ENCODE data around the gene TTC27. TPM values are rescaled to one million over a fixed set of nuclear protein-coding genes. Genes with fewer than 3 reads are reported as not detected.
"Not testable (repeated sequence)": the region's sequence is repeated elsewhere in the genome, so short reads cannot be mapped to it uniquely, and the experiment has no call there.

TTC27 gene
- total and polyA plus RNA-seq, 8 donors = 9.9 to 26.9 (median 22.5) TPM

- no peak overlapping the region for H3K27ac ChIP-seq
- no peak for TF ChIP-seq CTCF (IDR thresholded peaks at IDR 0.05)
- no peaks in the 10 kb centered on the region for H3K4me1 ChIP-seq
- no peak overlapping the region for H3K4me3 ChIP-seq
- no peaks in the 10 kb centered on the region for H3K27me3 ChIP-seq
- H3K9me3 ChIP-seq = no peaks in the 10 kb centered on the region
- ATAC-seq = no peak
- DNase-seq = no peak
- intact Hi-C loops (cut with DNase I) = no loop called here
- H3K36me3 ChIP-seq = peaks cover 0 to 11% of the 10 kb centered on the region in 2 donors
Measured at GRCh38 chr2:32720771-32721170, 92.9 kb downstream of the TTC27 start.

DNA sequence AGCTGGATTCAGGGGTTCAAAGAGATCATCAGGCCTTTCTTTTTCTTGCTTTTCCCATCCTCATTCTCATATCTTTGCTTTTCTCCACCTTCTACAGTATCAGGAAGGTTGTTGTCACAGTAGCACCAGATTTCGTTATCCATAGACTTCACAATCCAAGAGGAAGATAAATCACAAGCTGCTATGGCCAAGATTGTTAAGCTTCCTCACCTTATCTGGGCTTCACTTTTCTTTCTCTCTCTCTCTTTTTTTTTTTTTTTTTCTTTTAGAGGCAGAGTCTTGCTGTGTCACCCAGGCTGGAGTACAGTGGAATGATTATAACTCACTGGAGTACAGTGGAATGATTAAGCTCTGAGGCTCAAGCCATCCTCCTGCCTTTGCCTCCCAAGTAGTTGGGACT is 93.5 kb downstream of the TTC27 start:
- no peaks in the 10 kb centered on the region for H3K9me3 ChIP-seq
- ATAC-seq (no peak), DNase-seq (no peak)
- H3K27ac ChIP-seq = no peak overlapping the region
- H3K4me3 ChIP-seq = no peak overlapping the region
- peaks cover 0 to 11% of the 10 kb centered on the region in 2 donors for H3K36me3 ChIP-seq
- intact Hi-C loops (cut with DNase I) = no loop called here
- no peak for TF ChIP-seq CTCF (IDR thresholded peaks at IDR 0.05)
- no peaks in the 10 kb centered on the region for H3K4me1 ChIP-seq
- H3K27me3 ChIP-seq = no peaks in the 10 kb centered on the region

DNA sequence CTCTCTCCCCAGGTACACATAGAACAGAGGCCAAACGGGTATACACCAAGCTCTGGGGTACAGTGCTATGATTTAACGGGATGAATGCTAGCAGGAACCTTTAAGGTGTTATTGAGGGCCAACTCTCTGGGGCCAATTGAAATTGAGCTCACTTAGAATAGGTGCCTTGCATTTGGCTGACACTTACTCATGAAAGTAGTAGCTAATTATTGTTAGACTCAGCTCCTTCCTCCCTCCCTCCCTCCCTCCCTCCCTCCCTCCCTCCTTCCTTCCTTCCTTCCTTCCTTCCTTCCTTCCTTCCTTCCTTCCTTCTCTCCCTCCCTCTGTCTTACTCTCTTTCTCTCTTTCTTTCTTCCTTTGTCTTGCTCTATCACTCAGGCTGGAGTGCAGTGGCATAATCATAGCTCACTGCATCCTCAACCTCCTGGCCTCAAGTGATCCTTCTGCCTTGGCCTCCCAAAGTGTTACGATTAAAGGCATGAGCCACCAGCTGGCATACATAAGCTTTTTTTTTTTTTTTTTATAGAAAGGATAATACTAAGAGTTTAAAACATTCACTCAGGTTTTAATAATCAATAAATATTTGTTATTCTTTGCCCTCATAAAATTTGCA is 95.7 kb downstream of the TTC27 start:
- Histone ChIP-seq H3K4me1 (no peaks in the 10 kb centered on the region), H3K27ac (no peak overlapping the region), H3K36me3 (peaks cover 0 to 8% of the 10 kb centered on the region in 2 donors), H3K4me3 (no peak overlapping the region), H3K9me3 (peaks cover 0 to 2% of the 10 kb centered on the region in 2 donors), H3K27me3 (no peaks in the 10 kb centered on the region)
- no peak for TF ChIP-seq CTCF (IDR thresholded peaks at IDR 0.05)
- ATAC-seq (no peak), DNase-seq (no peak)
- intact Hi-C loops (cut with DNase I) = no loop called here

- H3K36me3 ChIP-seq; H3K4me1 ChIP-seq; H3K4me3 ChIP-seq; H3K27ac ChIP-seq; H3K27me3 ChIP-seq; intact Hi-C loops (cut with DNase I); ATAC-seq; H3K9me3 ChIP-seq; DNase-seq: not testable (repeated sequence)
Measured at GRCh38 chr2:32726678-32727077, 98.8 kb downstream of the TTC27 start.

DNA sequence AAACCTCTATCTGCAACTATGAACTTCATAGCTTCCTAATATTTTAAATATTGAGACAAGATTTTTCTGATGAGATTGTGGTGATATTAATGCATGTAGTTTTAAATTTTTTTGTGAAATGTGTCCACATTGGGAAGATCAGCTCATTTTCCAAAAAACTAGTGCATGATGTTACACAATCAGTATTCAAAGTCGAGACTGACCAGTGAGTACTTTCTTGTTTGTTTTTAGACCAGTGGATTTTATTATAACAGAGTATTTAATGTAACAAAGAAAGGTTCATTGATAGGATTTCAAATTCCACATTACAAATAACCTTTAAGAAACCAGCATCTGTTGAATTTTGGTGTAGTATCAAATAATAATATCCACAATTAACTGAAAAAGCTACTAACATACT is 99.3 kb downstream of the TTC27 start:
- no peak overlapping the region for H3K27ac ChIP-seq
- intact Hi-C loops (cut with DNase I) = no loop called here
- ATAC-seq (no peak), DNase-seq (no peak)
- no peaks in the 10 kb centered on the region for H3K27me3 ChIP-seq
- peaks cover 0 to 8% of the 10 kb centered on the region in 2 donors for H3K36me3 ChIP-seq
- H3K4me3 ChIP-seq = no peak overlapping the region
- H3K9me3 ChIP-seq = peaks cover 0 to 2% of the 10 kb centered on the region in 2 donors
- H3K4me1 ChIP-seq = no peaks in the 10 kb centered on the region
- no peak for TF ChIP-seq CTCF (IDR thresholded peaks at IDR 0.05)

DNA sequence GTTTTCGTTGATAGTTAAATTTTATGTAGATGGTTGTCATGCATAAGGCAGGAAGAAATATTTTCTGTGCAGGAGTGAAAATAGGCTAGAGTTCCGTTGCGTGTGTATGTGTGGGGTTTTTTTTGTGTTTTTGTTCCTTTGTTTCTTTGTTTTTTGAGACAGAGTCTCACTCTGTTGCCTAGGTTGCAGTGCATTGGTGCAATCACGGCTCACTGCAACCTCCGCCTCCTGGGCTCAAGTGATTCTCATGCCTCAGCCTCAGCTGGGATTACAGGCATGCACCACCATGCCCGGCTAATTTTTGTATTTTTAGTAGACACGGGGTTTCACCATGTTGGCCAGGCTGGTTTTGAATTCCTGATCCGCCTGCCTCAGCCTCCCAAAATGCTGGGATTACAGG is 103.1 kb downstream of the TTC27 start:
- ATAC-seq; H3K4me1 ChIP-seq; H3K27ac ChIP-seq; H3K9me3 ChIP-seq; H3K4me3 ChIP-seq; H3K27me3 ChIP-seq; DNase-seq; H3K36me3 ChIP-seq; intact Hi-C loops (cut with DNase I): not testable (repeated sequence)

Measured in left lung (tissue), 10 donors.